ENCODE data around the gene CPLX4. TPM values are rescaled to one million over a fixed set of nuclear protein-coding genes. Genes with fewer than 3 reads are reported as not detected.

CPLX4 gene
- total and polyA plus RNA-seq, 7 experiments from 2014 or later: not detected

Other genes with a start within 250 kb of the CPLX4 start
- gene SEC11C, start 178.8 kb downstream of the CPLX4 start, total RNA-seq: 100 to 1,000 TPM in 1 of 5 experiments, 10 to 100 TPM in 4; 41.4 to 111 (median 53.8) TPM
- 100 to 1,000 TPM in 1 of 2 donors, 10 to 100 TPM in 1; 92.4 to 137 TPM for gene SEC11C, start 178.8 kb downstream of the CPLX4 start, polyA plus RNA-seq
- not detected for gene GRP, start 98.5 kb downstream of the CPLX4 start, total RNA-seq
- gene GRP, start 98.5 kb downstream of the CPLX4 start, polyA plus RNA-seq: not detected
- gene RAX, start 45.2 kb downstream of the CPLX4 start, total RNA-seq: not detected
- not detected for gene RAX, start 45.2 kb downstream of the CPLX4 start, polyA plus RNA-seq
- 100 to 1,000 TPM in 1 of 5 experiments, 10 to 100 TPM in 4; 34.6 to 120 (median 46.3) TPM for gene LMAN1, start 40.6 kb upstream of the CPLX4 start, total RNA-seq
- gene LMAN1, start 40.6 kb upstream of the CPLX4 start, polyA plus RNA-seq: 10 to 100 TPM; 21.6 to 26.3 TPM

All from naive thymus-derived CD4-positive, alpha-beta T cell (primary cell).